OCI-LY7 (cell line): ENCODE measurements around the gene UBQLN1.

Source experiments
- CTCF ChIP-seq: fragments of 200-600 bp; sonication (generic); conservative IDR thresholded peaks from 2 replicates; pipeline ENCODE4 v1.5.1; 2014; ENCODE audit warnings: mild to moderate bottlenecking, antibody characterized with exemption, low read length, moderate library complexity, mixed read lengths
- EZH2phosphoT487 ChIP-seq: fragments of 200-600 bp; sonication (generic); IDR thresholded peaks from 2 replicates; pipeline ENCODE4 v1.6.1; 2018; ENCODE audit warnings: low read depth, borderline replicate concordance, mild to moderate bottlenecking, mixed run types, antibody characterized with exemption, low read length, moderate library complexity, mixed read lengths

DNA sequence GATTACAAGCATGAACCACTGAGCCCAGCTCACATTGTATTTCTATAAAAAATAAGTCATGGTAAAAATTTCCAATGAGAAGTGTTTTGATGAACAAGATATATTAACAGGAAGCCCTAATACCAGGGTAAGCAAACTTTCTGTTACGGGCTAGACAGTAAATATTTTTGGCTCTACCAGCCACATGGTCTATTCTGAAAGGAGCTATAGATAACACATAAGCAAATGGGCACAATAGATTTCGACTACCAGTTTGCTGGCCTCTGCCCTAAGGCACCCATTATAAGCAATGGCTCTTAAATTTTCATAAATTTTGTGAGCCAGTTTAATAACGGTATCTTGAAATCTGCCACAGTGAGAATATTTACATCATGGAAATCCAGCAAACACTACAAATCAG is 8.1 kb downstream of the UBQLN1 start:
- no peak for TF ChIP-seq CTCF
- no peak for TF ChIP-seq EZH2phosphoT487
